HG03432 (cell line): ENCODE data around the gene NLGN4X.
A peak's percentile ranks its signal among the peaks of the same experiment; 100 is the strongest.

Source experiments
- ATAC-seq: cut with Tn5 transposase; IDR thresholded peaks from one replicate; pipeline ENCODE4 v1.9.1; 2021; ENCODE audit warnings: mild to moderate bottlenecking, moderate library complexity; ENCODE audit not compliant: unreplicated experiment

Gene NLGN4X

GRCh38 chrX:6159468-6159867 lies 69.2 kb downstream of the NLGN4X start:
- no peak for ATAC-seq

GRCh38 chrX:6151971-6152370 lies 76.7 kb downstream of the NLGN4X start:
- ATAC-seq, result no peak

- no peak for ATAC-seq
Measured at GRCh38 chrX:6149060-6149872, 79.4 kb downstream of the NLGN4X start.

- ATAC-seq, result no peak
Measured at GRCh38 chrX:6134255-6134654, 94.4 kb downstream of the NLGN4X start.

GRCh38 chrX:6132970-6133369 lies 95.7 kb downstream of the NLGN4X start:
- ATAC-seq, result no peak

- ATAC-seq, result no peak
Measured at GRCh38 chrX:6131287-6131686, 97.4 kb downstream of the NLGN4X start.

- ATAC-seq, result no peak
Measured at GRCh38 chrX:6129195-6129594, 99.5 kb downstream of the NLGN4X start.

GRCh38 chrX:6120329-6120728 lies 108.3 kb downstream of the NLGN4X start:
- ATAC-seq, result no peak

- ATAC-seq, result no peak
Measured at GRCh38 chrX:6095469-6095868, 133.2 kb downstream of the NLGN4X start.

GRCh38 chrX:6074532-6074931 lies 154.1 kb downstream of the NLGN4X start:
- ATAC-seq, result no peak

- ATAC-seq, result no peak
Measured at GRCh38 chrX:6071731-6072130, 156.9 kb downstream of the NLGN4X start.

GRCh38 chrX:6067600-6067999 lies 161.1 kb downstream of the NLGN4X start:
- no peak for ATAC-seq

- no peak for ATAC-seq
Measured at GRCh38 chrX:6053141-6053540, 175.5 kb downstream of the NLGN4X start.

GRCh38 chrX:6052111-6052745 lies 176.4 kb downstream of the NLGN4X start:
- no peak for ATAC-seq

- ATAC-seq, result no peak
Measured at GRCh38 chrX:6049132-6049531, 179.5 kb downstream of the NLGN4X start.

GRCh38 chrX:6041630-6042029 lies 187.0 kb downstream of the NLGN4X start:
- ATAC-seq, result no peak

- ATAC-seq, result no peak
Measured at GRCh38 chrX:6029014-6029413, 199.7 kb downstream of the NLGN4X start.

- ATAC-seq, result no peak
Measured at GRCh38 chrX:6026980-6027379, 201.7 kb downstream of the NLGN4X start.

- ATAC-seq, result no peak
Measured at GRCh38 chrX:6026429-6026828, 202.2 kb downstream of the NLGN4X start.

GRCh38 chrX:6024204-6024603 lies 204.5 kb downstream of the NLGN4X start:
- no peak for ATAC-seq

GRCh38 chrX:6021316-6022091 lies 207.2 kb downstream of the NLGN4X start:
- ATAC-seq, result peak; percentile 50

GRCh38 chrX:6019076-6019475 lies 209.6 kb downstream of the NLGN4X start:
- no peak for ATAC-seq
